T-helper 1 cell (primary cell): ENCODE data around the gene PLA2G1B.
"Not testable (repeated sequence)": the region's sequence is repeated elsewhere in the genome, so short reads cannot be mapped to it uniquely, and the experiment has no call there.

Experiments used
- DNase-seq, 5 donors: peaks; one replicate each; pipeline ENCODE4 v3.0.0-alpha.2; 2012 to 2020

The PLA2G1B gene

DNA sequence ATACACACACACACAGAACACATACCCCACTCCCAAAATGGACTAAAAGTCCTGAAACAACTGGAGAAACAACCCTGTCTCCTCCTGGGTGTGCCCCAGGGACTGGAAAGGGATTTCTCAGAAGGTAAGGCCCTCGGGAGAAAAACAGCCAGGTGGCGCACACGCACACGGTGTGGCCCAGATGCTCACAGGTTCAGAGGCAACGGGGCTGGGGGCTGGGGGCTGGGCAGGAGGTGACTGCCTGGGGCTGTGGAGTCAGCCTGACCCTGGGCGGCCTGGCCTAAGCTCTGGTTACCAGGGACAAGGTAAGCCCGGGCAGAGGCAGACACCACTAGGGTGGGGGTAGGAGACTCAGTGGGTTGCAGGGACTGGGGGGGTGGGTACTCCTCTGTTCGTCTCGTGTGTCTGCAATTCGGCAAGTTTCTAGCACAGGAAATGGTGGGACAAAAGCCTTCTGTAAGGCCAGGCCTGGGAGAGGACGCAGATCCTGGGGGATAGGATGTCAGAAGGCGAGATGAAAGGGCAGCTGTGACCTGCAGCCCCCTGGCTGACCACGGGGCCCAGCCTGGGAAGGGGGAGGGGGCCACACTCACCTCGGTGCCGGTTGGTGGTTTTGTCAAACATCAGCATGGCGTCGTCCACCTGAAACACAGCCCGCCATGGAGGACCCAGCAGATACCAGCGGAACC, 31.0 kb upstream of the PLA2G1B start:
- DNase-seq, result no peak

- no peak for DNase-seq
These were observed 29.5 kb upstream of the PLA2G1B start for GRCh38 chr12:120357104-120357503.

- peak; percentile 44 to 66 (median 56) for DNase-seq
These were observed 29.0 kb upstream of the PLA2G1B start for GRCh38 chr12:120356567-120357030.

DNA sequence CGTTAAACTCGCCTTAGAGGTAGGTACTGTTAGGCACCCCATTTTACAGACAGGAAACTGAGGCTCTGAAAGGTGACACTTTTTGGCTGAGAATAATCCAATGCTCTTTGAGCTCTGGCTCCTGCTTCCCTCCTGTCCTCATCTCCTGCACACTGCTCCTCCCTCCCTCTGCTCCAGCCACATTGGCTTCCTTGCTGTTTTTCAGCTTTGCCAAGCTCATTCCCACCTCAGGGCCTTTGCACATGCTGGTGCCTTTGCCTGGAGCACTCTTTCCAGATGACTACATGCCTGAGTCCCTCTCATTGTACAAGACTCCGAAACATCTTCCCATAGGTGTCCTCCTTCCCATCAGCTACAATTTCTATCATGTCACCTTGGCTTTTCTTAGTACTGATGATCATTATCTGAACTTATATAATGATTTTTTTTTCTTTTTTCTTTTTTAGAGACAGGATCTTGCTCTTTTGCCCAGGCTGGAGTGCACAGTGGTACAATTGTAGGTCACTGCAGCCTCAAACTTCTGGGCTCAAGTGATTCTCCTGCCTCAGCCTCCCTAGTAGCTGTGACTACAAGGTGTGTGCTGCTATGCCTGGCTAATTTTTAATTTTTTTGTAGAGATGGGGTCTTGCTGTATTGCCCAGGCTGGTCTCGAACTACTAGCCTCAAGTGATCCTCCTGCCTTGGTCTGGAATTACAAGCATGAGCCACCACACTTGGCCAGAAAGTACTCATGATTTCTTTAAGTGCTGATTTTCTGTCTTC, 26.2 kb upstream of the PLA2G1B start:
- no peak for DNase-seq

GRCh38 chr12:120353136-120353535, 25.6 kb upstream of the PLA2G1B start:
- no peak for DNase-seq

DNA sequence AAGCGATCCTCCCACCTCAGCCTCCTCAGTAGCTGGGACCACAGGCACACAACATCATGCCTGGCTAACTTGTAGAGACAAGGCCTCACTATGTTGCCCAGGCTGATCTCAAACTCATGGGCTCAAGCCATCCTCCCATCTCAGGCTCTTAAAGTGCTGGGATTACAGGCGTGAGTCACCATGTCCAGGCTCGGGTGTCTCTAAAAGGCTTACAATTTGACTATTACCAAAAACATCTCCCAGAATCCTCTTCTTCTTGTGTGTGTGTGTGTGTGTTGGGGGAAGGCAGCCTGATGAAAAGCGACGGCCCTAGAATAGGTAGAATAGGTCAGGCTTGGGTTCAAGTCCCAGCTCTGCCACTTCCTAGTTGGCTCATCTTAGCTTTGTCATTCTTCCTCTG, 24.5 kb upstream of the PLA2G1B start:
- no peak for DNase-seq

GRCh38 chr12:120350576-120351350, 23.2 kb upstream of the PLA2G1B start:
- DNase-seq, result no peak

DNA sequence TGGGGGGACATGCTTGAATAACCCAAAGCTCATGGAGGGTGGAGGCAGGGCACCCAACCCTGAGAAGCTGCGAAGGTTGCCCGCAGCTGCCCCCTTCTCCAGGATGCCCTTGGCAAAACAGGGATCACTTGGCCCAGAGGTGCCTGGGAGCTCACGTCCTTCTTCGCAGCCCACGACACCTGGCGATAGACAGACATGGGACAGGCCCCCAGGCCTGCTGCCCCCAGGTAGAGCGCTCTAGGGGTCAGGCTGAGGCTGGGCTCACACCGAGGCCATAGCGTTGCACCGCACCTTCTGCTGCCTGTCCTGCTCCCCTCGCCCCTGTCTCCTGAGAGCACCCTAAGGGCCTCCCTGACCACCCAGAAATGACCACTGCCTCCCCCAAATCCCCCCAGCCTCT, 20.2 kb upstream of the PLA2G1B start:
- DNase-seq, result no peak

DNA sequence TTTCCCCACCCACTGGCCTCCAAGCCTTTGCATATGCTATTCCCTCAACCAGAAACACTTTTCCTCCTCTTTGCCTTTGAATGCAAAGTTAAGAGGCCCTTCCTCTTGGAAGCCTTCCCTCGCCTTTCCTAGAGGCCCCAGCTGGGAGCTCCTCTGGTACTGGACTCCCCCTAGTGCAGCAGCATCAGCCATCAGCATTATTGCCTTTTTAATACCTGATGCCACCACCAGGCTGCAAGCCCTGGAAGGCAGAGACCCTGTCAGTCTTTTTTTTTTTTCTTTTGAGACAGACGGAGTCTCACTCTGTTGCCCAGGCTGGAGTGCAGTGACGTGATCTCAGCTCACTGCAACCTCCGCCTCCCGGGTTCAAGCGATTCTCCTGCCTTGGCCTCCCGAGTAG, 19.1 kb upstream of the PLA2G1B start:
- no peak for DNase-seq

GRCh38 chr12:120346031-120346430, 18.5 kb upstream of the PLA2G1B start:
- no peak for DNase-seq

- no peak for DNase-seq
These were observed 16.1 kb upstream of the PLA2G1B start for GRCh38 chr12:120343692-120344091.

DNA sequence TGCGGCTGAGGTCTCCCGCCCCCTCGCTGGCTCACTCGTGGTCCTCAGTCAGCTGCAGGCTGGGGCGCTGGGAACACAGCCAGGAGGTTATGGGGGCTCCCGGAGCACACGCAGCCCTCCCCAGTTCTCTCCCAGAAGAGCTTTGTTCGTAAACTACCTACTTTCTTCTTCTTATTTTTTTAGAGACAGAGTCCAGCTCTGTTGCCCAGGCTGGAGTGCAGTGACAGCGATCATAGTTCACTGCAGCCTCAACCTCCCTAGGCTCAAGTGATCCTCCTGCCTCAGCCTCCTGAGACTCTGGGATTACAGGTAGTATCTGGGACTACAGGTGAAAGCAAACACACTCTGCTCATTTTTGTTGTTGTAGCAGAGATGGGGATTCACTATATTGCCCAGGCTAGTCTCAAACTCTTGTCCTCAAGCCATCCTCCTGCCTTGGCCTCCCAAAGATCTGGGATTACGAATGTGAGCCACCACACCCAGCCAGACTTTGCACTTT, 15.5 kb upstream of the PLA2G1B start:
- no peak for DNase-seq

- no peak for DNase-seq
These were observed 14.8 kb upstream of the PLA2G1B start for GRCh38 chr12:120342175-120343038.

- DNase-seq, result no peak
These were observed 11.7 kb upstream of the PLA2G1B start for GRCh38 chr12:120339256-120339655.

GRCh38 chr12:120337730-120338129, 10.2 kb upstream of the PLA2G1B start:
- DNase-seq, result no peak

GRCh38 chr12:120336392-120336791, 8.8 kb upstream of the PLA2G1B start:
- not testable (repeated sequence) for DNase-seq

DNA sequence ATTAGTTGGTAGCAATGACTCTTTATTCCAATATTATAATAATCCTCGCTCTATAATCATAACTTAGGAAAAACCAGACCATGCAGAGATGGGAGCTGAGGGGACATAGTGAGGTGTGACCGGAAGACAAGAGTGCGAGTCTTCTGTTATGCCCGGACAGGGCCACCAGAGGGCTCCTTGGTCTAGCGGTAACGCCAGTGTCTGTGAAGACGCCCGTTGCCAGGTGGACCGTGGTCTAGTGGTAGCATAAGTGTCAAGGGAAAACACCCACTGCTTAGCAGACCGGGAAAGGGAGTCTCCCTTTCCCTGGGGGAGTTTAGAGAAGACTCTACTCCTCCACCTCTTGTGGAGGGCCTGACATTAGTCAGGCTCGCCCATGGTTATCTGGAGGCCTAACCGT, 7.9 kb upstream of the PLA2G1B start:
- not testable (repeated sequence) for DNase-seq

GRCh38 chr12:120332523-120332922, 4.9 kb upstream of the PLA2G1B start:
- DNase-seq, result no peak

GRCh38 chr12:120332041-120332440, 4.5 kb upstream of the PLA2G1B start:
- no peak for DNase-seq

DNA sequence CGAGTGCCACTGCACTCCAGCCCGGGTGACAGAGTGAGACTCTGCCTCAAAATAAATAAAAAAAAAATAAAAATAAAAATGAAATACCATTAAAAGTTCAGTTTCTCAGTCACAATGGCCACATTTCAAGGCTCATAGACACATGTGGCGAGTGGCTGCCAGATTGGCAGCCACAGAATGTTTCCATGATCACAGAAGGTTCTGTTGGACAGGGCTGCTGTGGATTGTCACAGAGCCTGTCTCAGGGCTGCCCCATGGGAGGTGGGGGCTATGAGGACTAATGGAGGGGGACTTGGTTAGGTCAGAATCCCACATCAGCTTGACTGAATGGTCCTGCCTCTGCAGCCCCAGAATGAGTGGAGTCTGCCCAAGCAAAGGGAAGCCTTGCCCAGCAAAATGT, 3.8 kb upstream of the PLA2G1B start:
- no peak for DNase-seq

- no peak for DNase-seq
These were observed 649 bp upstream of the PLA2G1B start for GRCh38 chr12:120328228-120328627.

DNA sequence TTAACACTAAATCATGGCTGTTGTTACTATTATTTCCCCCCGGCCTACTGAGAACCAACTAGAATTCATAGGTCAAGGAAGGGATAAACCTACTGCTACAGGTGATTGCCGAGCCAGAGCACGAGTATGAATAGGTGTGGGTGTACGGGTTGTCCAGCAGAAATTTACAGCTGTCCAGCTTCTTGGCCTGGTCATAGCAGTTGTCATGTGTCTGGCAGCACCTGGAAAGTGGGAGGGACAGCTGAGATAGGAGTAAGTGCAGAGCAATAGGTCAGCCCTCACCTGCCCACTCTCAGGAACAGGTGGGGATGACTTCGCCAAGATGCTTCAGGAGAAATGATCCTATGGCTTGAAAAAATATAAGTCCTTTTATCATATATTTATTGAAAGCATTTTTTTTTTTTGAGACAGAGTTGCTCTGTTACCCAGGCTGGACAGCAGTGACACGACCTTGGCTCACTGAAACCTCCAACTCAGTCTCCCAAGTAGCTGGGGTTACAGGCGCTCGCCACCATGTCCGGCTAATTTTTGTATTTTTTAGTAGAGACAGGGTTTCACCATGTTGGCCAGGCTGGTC, 2.6 kb downstream of the PLA2G1B start:
- DNase-seq, result no peak
